HG03095 (cell line): Measurements from ENCODE around the gene ART3.

Experiments used
- ATAC-seq: cut with Tn5 transposase; IDR thresholded peaks from one replicate; pipeline ENCODE4 v1.9.1; 2021; ENCODE audit warnings: moderate library complexity; ENCODE audit not compliant: unreplicated experiment

The ART3 gene

GRCh38 chr4:76067652-76068286 lies 6.7 kb upstream of the ART3 start:
- no peak for ATAC-seq

GRCh38 chr4:76072760-76073159 lies 1.7 kb upstream of the ART3 start:
- no peak for ATAC-seq

- ATAC-seq, result no peak
Measured at GRCh38 chr4:76074993-76075600, 588 bp downstream of the ART3 start.

GRCh38 chr4:76078033-76078613 lies 3.6 kb downstream of the ART3 start:
- ATAC-seq, result no peak

- no peak for ATAC-seq
Measured at GRCh38 chr4:76083386-76083988, 9.0 kb downstream of the ART3 start.

GRCh38 chr4:76084542-76084941 lies 10.0 kb downstream of the ART3 start:
- ATAC-seq, result no peak

GRCh38 chr4:76087007-76087769 lies 12.7 kb downstream of the ART3 start:
- ATAC-seq, result no peak

GRCh38 chr4:76088719-76089118 lies 14.2 kb downstream of the ART3 start:
- no peak for ATAC-seq

GRCh38 chr4:76090241-76090691 lies 15.8 kb downstream of the ART3 start:
- no peak for ATAC-seq

- ATAC-seq, result no peak
Measured at GRCh38 chr4:76091052-76091451, 16.5 kb downstream of the ART3 start.

GRCh38 chr4:76095568-76095967 lies 21.1 kb downstream of the ART3 start:
- no peak for ATAC-seq

- ATAC-seq, result no peak
Measured at GRCh38 chr4:76096076-76096475, 21.6 kb downstream of the ART3 start.

GRCh38 chr4:76105652-76106051 lies 31.1 kb downstream of the ART3 start:
- ATAC-seq, result no peak

- no peak for ATAC-seq
Measured at GRCh38 chr4:76106442-76106841, 31.9 kb downstream of the ART3 start.

GRCh38 chr4:76108467-76109181 lies 34.1 kb downstream of the ART3 start:
- no peak for ATAC-seq

- ATAC-seq, result no peak
Measured at GRCh38 chr4:76116821-76117220, 42.3 kb downstream of the ART3 start.

GRCh38 chr4:76117536-76117935 lies 43.0 kb downstream of the ART3 start:
- no peak for ATAC-seq

GRCh38 chr4:76120199-76120598 lies 45.7 kb downstream of the ART3 start:
- ATAC-seq, result no peak

- no peak for ATAC-seq
Measured at GRCh38 chr4:76125816-76126215, 51.3 kb downstream of the ART3 start.

- no peak for ATAC-seq
Measured at GRCh38 chr4:76127754-76128153, 53.2 kb downstream of the ART3 start.

GRCh38 chr4:76141241-76141640 lies 66.7 kb downstream of the ART3 start:
- no peak for ATAC-seq
